Fibroblast of pulmonary artery (primary cell): Measurements from ENCODE around the gene GSTM2.

Source experiments
- DNase-seq: peaks from one replicate; pipeline ENCODE4 v3.0.0-alpha.2; 2010; ENCODE audit warnings: low read depth
- H3K4me3 ChIP-seq: replicated peaks from 2 replicates; pipeline ENCODE4 v1.5.1; 2011; ENCODE audit warnings: low read depth, mild to moderate bottlenecking, control low read depth, low read length, moderate library complexity
- TF ChIP-seq, protein P1 (sequence below): IDR thresholded peaks from 2 replicates; pipeline ENCODE4 v1.5.1; 2011; ENCODE audit warnings: mild to moderate bottlenecking, control low read depth, low read length, inconsistent platforms; ENCODE audit errors: missing control alignments

Gene GSTM2

DNA sequence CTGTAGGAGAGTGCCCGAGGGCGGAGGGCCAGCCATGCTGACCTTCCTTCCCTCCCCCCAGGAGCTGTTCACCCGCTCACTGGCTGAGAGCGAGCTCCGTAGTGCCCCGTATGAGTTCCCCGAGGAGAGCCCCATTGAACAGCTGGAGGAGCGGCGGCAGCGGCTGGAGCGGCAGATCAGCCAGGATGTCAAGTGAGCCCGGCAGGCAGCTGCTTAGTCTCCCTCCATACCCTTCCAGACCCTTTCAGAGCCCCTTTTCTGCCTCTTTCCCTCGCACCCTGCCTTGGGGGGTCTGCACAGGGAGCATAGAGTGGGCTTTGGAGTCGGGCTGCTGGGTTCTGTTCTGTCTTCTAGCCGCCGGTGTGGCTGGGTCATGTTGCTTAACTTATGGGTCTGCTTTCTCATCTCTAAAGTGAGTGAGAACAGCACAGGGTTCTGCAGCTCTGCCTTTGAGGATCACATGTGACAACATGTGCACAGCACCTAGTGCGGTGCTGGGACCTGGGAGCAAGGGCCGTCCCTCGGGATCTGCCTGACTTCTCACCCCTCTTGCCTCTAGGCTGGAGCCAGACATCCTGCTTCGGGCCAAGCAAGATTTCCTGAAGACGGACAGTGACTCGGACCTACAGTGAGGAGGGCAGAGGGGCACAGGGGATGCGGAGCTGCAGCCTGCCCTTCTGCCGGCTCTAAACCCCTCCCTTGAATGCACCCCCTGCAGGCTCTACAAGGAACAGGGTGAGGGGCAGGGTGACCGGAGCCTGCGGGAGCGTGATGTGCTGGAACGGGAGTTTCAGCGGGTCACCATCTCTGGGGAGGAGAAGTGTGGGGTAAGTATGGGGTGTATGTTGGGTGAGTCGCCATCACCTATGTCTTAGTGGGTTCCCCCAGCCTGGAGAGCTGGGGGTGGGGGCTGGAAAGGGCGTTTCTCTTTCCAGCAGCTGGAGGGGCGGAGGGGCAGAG, 42.0 kb upstream of the GSTM2 start:
- no peak for DNase-seq
- TF ChIP-seq, protein P1, sequence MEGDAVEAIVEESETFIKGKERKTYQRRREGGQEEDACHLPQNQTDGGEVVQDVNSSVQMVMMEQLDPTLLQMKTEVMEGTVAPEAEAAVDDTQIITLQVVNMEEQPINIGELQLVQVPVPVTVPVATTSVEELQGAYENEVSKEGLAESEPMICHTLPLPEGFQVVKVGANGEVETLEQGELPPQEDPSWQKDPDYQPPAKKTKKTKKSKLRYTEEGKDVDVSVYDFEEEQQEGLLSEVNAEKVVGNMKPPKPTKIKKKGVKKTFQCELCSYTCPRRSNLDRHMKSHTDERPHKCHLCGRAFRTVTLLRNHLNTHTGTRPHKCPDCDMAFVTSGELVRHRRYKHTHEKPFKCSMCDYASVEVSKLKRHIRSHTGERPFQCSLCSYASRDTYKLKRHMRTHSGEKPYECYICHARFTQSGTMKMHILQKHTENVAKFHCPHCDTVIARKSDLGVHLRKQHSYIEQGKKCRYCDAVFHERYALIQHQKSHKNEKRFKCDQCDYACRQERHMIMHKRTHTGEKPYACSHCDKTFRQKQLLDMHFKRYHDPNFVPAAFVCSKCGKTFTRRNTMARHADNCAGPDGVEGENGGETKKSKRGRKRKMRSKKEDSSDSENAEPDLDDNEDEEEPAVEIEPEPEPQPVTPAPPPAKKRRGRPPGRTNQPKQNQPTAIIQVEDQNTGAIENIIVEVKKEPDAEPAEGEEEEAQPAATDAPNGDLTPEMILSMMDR, result no peak
- no peak overlapping the region for H3K4me3 ChIP-seq

DNA sequence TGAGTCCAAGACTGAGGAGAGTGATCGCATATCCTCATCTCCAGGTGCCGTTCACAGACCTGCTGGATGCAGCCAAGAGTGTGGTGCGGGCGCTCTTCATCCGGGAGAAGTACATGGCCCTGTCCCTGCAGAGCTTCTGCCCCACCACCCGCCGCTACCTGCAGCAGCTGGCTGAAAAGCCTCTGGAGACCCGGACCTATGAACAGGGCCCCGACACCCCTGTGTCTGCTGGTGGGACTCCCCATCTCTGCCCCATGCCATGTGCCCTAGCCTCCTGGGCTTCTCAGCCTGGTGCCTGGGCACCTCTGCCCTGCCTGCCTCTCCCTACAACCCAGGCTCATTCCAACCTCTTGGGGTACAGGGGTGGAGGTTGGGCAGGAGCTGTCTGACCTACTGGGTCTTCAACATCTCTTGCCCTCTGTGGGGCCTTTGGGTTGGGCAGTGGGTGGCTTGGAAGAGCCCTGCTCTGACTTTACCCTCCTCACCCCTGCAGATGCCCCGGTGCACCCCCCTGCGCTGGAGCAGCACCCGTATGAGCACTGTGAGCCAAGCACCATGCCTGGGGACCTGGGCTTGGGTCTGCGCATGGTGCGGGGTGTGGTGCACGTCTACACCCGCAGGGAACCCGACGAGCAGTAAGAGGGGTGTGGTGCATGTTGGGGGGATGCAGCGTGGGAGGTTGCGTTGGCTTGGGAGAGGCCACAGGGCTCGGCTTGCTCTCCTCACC, 41.0 kb upstream of the GSTM2 start:
- TF ChIP-seq, protein P1, result no peak
- no peak overlapping the region for H3K4me3 ChIP-seq
- no peak for DNase-seq

DNA sequence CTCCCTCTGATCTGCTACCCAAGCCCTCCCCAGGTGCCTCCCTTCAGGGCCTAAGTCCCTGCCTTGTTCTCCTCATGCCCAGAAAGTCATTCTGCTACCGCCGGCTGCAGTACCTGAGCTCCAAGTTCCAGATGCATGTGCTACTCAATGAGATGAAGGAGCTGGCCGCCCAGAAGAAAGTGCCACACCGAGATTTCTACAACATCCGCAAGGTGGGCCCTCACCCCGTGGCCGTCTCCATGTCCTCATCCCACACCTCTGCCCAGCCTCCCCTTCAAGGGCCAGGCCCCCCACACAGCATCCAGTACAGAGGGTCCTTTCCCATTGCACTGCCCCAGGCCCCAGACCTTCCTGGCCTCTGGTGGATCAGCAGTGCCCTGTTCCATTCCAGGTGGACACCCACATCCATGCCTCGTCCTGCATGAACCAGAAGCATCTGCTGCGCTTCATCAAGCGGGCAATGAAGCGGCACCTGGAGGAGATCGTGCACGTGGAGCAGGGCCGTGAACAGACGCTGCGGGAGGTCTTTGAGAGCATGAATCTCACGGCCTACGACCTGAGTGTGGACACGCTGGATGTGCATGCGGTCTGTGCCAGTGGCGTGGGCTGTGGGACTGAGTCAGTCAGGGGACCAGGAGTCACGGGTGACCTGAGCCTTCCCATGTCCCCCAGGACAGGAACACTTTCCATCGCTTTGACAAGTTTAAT, 40.0 kb upstream of the GSTM2 start:
- H3K4me3 ChIP-seq, result no peak overlapping the region
- no peak for DNase-seq
- TF ChIP-seq, protein P1, result no peak

DNA sequence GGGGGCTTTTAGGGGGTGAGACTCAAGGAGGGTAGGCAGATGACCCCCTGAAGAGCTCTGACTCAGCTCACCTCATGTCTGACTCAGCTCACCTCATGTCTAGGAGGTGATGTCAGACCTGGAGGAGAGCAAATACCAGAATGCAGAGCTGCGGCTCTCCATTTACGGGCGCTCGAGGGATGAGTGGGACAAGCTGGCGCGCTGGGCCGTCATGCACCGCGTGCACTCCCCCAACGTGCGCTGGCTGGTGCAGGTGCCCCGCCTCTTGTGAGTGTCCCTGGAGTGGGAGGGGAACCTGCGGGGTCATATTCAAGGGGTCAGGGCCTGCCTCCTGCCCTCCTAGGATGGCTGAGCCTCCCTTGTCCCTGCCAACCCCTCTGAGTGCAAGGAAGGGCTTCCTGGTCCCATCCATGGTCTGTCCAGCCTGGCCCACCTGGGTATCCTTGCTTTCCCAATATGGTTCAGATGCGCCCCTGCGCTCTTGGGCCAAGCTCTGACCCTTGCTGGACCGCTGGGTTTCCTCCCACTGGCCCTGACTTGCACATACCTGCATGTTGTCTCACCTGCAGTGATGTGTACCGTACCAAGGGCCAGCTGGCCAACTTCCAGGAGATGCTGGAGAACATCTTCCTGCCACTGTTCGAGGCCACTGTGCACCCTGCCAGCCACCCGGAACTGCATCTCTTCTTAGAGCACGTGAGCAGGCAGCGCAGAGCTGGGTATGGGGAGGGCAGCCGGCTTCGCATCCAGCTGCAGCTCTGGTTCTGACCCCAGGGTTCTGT, 39.1 kb upstream of the GSTM2 start:
- TF ChIP-seq, protein P1, result no peak
- no peak for DNase-seq

DNA sequence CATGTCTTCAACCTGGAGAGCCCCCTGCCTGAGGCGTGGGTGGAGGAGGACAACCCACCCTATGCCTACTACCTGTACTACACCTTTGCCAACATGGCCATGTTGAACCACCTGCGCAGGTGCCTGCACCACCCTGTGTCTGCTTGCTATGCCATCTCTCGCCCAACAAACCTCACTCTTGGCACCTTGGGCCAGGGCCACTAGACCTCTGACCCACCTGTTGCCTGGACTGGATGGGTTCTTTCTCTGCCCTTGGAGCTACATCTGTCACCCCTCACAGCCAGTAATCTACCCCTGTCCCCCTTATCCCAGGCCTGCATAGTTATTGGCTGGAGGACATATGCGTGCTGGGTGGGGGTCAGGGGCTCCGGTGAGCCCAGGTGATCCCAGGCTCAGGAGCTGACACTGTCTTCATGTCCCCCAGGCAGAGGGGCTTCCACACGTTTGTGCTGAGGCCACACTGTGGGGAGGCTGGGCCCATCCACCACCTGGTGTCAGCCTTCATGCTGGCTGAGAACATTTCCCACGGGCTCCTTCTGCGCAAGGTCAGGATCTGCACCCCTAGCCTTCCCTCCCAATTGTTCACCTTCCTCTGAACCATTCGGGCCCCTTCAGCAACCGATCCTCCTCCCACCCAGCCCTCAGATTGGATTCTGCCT, 38.4 kb upstream of the GSTM2 start:
- TF ChIP-seq, protein P1, result no peak
- H3K4me3 ChIP-seq, result no peak overlapping the region
- no peak for DNase-seq

More for the DNA sequence above, 39.1 kb upstream of the GSTM2 start:
- H3K4me3 ChIP-seq, result no peak overlapping the region
